ENCODE data around the gene CCDC83.
"Not testable (repeated sequence)": the region's sequence is repeated elsewhere in the genome, so short reads cannot be mapped to it uniquely, and the experiment has no call there.

CCDC83 gene

DNA sequence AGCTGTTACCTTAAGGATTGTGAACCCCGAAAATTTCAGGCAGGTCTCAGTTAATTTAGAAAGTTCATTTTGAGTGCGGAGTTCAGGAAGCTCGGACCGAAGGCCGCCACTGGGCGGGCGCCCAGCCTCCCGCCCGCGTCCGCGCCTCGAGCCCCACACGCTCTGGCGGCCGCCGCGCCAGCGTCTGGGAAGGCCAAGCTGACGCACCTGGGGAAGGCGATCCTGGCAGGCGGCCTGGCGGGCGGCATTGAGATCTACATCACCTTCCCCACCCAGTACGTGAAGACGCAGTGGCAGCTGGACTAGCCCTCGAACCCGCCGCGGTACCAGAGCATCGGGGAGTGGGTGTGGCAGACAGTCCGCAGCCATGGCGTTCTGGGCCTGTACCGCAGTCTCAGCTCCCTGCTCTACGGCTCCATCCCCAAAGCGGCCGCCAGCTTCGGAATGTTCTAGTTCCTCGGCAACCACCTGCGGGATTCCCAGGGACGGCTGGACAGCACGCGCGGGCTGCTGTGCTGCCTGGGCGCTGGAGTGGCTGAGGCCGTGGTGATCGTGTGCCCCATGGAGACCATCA, 79.5 kb downstream of the CCDC83 start:
- peak in 2 of 10 donors; percentile 64 to 75 for DNase-seq
- intact Hi-C loops (cut with DNase I), result no loop called here

DNA sequence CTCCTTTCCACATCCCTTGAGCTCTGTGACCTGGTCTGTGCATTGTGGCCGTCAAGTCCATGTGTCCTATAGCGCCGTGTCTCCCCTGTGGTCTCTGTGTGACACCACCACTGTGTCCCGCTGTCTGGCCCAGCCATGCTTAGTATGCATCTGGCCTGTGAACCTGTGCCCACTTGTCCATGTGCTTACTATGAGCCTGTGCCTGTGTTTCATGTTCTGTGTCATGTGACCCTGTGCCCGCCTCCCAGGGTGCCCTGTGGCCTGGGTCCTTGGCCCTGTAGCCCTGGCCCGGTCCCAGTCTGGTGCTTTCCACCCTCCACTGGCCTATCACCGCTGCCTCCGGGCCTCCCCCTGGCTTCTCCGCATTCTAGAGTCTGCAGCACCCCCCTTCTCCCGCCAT, 80.6 kb downstream of the CCDC83 start:
- DNase-seq, result peak in 1 of 10 donors; percentile 65
- intact Hi-C loops (cut with DNase I), result no loop called here

DNA sequence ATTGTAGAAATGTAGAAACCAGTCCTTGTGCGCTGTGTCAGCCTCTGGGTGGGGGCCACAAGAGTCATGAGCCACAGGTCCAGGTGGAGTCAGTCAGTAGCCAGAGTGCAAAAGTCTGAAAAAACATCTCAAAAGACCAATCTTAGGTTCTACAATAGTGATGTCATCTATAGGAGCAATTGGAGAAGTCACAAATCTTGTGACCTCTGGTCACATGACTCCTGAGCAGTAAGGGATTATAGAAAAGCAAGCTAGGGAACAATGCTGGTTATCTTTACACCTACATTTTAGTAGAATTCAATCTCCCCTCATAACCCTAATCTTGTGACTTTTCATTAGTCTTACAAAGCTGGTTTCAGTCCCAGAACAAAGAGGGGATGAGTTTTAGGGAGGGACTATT, 82.7 kb downstream of the CCDC83 start:
- DNase-seq, result no peak
- intact Hi-C loops (cut with DNase I), result no loop called here

DNA sequence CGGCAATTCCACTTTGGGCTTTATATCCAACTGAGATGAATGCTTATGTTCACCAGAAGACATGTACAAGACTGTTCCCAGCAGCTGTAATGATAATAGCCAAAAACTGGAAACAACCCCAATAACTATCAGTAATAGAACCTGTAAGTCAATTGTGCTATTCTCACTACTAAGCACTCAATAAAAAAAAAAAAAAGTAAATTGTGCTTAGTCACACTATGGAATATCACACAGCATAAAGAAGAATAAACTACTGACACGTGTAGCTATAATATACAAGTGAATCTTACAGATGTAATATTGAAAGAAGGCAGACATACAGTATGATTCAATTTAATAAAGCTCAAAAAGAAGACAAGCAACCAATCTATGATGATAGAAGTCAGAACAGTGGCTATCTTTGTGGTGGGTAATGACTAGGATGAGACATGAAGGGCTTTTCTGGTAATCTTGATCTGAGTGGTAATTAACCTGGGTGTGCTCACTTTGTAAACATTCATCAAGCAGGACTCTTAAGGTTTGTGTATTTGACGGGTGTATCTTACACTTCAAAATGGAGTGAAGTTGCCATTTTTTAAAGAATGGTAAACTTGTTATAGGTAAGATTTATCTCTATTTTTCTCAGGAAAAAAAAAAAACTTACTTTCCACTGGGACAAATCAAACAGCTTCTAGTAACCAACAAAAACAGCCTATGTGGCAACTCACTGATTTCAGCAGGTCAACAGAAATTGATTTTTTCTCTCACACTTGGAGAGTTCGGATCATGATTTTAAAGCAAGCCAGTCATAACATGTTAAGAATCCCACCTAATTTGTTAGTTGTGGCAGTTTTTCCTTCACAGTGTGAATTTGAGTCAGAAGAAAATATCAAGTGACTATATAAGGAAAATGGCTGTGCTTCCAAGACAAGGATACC, 84.2 kb downstream of the CCDC83 start:
- intact Hi-C loops (cut with DNase I), result loop anchor here (5.0 to 10.0 kb wide), 2 partner anchors 105 to 353 kb away; no protein-coding TSS in a partner anchor
- DNase-seq, result no peak

DNA sequence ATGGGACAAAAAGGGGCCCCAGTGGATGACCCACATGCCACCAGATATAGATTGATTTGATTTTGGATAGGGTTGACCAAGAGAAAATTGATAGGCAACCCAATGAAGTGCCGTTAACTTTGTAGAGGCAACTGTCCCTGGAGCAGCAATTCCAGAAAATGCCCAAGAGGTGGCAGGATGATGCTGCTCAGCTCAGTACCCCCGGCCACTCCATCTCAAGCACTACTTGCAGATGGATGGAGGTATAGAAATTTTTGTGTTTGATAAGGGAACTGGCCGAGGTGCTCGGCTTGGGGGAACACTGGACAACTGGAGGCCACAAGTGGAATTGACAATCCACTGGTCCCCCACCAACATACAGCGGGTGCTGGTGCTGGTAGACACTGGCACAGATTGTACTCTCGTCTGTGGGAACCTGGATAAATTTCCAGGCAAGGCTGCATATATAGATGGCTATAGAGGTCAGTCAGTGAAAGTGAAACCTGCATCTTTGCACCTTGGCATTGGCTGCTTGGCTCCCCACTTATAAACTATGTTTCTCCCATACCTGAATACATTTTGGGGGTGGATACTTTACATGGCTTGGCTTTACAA, 86.3 kb downstream of the CCDC83 start:
- peak in 8 of 10 donors; percentile 27 to 94 (median 59) for DNase-seq
- intact Hi-C loops (cut with DNase I), result loop anchor here (1.0 to 10.0 kb wide), 3 partner anchors 103 to 351 kb away; no protein-coding TSS in a partner anchor

DNA sequence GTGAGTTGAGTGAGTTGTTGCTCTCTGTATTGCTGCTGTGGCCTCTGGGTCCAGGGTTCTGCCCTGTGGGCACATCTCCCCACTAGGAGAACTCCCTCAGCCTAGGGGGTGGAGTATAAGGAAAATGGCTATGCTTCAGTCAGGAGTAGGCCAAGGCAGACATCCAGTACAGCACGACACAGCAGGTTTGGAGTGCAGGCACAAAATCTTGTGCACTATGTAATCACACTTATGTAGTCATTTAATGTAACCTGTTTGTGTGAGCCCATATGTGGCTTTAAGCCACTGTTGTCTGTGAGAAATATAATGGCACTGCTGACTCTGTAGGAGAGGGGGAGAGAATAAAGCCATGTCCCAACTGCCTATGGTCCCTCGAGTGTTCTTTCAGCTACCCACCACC, 90.1 kb downstream of the CCDC83 start:
- intact Hi-C loops (cut with DNase I), result loop anchor here (5.0 to 10.0 kb wide), 3 partner anchors 88 to 122 kb away; partner anchors contain the start of genes CCDC83 and PICALM

DNA sequence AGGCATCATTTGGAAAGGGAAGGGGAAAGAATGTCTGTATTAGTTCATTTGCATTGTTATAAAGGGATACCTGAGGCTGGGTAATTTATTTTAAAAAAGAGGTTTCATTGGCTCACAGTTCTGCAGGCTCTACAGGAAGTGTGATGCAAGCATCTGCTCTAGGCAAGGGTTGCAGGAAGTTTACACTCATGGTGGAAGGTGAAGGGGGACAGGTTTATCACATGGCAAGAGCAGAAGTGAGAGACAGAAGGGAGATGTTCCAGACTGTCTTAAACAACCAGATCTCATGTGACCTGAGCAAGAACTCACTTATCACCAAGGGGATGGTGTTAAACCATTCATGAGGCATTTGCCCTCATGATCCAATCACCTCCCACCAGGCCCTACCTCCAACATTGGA, 90.6 kb downstream of the CCDC83 start:
- no peak for DNase-seq
- intact Hi-C loops (cut with DNase I), result loop anchor here (5.0 to 10.0 kb wide), 3 partner anchors 88 to 122 kb away; partner anchors contain the start of genes CCDC83 and PICALM

More for the DNA sequence above, 90.1 kb downstream of the CCDC83 start:
- DNase-seq, result peak in 1 of 10 donors; percentile 22

DNA sequence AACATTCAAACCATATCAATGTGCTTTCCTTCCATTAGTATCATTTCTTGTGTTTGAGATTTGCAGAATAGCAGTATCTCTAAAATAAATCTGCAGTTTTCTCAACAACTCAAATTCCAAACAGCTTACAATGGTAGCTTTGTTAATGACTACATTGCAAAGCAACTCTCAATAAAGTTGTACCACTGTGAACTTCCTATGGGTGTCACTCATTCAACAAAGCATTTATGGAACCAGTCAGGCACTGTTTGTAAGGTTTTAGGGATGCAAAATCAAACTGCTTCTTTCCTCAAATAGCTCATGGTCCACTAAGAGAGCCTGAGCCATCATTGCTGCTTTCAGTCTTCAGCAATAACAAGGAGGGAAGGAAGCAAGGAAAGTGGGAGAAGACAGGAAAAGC, 91.0 kb downstream of the CCDC83 start:
- DNase-seq, result no peak

DNA sequence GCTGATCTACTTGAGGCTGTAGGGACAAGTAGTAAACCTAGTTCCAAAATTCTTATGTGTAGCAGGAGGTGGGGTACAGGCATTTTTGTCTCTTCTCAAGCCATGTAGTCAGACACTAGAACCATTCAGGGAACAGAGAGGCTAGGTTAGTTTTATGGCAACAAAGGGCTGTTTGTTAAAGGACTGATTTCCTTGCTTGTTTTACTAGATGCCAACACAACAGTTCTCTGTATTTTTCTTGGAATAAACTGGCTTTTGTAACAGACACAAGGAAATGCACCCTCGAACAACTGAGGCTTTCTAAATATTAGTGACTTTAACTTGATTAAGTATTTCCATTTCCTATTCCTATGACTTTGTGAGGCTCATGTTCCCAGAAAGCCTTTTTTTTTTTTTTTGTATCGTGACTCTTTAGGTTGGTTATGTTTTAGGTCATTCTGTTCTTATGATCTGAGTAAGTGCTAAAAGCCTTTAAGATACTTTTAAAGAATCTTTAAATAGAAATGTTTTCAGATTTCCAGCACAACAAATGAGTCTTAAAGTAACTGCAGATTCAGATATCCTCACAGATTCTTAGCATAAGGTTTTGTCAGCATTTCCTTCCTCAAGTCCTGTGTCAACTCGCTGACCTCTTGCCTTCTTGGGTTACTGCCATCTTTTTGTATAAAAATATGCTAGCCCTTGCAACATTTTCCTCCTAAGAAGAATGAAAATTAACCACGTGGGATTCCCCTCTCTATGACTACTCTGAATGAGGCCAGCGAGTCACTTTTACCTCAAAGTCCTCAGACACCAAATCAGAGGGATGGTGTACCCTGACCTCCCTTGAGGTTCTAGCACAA, 92.5 kb downstream of the CCDC83 start:
- intact Hi-C loops (cut with DNase I), result loop anchor here (5.0 to 10.0 kb wide), 3 partner anchors 90 to 120 kb away; partner anchors contain the start of genes CCDC83 and PICALM
- no peak for DNase-seq

More for the DNA sequence above, 91.0 kb downstream of the CCDC83 start:
- intact Hi-C loops (cut with DNase I), result loop anchor here (5.0 to 10.0 kb wide), 3 partner anchors 89 to 121 kb away; partner anchors contain the start of genes CCDC83 and PICALM

DNA sequence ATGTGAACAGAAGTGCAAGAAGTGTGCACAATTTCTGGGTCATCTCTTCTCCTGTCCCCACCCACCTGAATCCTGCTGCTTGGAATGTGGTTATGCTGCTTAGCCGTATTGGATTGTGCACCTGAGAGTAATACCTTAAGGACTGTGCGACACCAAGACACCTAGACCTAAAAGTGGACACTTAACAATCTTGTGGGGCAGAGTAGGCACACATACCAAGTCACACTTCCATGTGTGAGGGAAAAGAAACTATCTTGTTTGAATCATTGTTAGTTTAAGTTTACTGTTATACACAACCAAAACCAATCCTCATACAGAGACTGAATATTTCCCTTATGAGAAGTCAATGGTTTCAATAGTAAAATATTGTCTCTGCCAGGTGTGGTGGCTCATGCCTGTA, 93.7 kb downstream of the CCDC83 start:
- intact Hi-C loops (cut with DNase I), result loop anchor here (5.0 to 10.0 kb wide), 3 partner anchors 92 to 118 kb away; partner anchors contain the start of genes CCDC83 and PICALM
- no peak for DNase-seq

DNA sequence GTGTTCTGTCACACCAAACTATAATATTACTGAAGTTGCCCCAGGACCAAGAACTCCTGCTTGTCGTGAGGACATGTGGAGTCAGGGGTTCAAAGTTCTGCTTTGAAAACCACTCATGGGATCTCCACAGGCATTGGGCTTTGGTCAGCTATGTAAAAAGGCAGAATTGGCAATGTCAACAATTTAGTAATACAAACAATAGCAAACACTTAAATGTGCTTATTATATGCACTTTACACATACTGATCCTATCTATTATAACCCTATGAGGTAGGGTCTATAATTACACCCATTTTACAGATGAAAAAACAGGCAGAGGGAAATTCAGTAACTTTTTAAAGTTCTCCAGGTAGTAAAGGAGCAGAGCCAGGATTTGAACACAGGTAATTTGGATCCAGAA, 94.6 kb downstream of the CCDC83 start:
- DNase-seq, result no peak
- intact Hi-C loops (cut with DNase I), result loop anchor here (5.0 to 10.0 kb wide), 3 partner anchors 92 to 118 kb away; partner anchors contain the start of genes CCDC83 and PICALM

DNA sequence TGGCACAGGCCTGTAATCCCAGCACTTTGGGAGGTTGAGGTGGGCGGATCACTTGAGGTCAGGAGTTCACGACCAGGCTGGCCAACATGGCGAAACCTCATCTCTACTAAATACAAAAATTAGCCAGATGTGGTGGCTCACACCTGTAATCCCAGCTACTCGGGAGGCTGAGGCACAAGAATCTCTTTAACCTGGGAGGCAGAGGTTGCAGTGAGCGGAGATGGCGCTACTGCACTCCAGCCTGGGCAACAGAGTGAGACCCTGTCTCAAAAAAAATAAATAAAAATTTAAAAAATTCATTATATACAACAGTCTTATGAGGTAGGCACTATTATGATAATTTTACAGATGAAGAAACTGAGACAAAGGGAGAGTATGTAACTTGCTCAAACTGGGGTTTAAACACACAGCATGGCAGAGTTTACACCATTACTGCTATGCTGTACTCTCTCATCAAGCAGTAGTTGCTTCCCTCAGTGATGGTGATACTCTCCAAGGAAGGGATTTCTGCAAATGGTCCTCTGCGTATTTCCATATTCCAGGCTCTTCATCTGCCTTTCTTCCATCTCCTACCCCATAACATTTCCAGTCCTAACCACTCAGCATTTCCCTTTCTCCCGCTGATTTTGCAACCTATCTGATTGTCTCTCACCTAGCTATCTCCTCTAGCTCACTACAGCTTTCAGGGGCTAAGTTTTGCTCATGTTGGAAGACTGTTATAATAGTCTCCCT, 95.3 kb downstream of the CCDC83 start:
- intact Hi-C loops (cut with DNase I), result no loop called here
- DNase-seq, result peak in 1 of 10 donors; percentile 16

DNA sequence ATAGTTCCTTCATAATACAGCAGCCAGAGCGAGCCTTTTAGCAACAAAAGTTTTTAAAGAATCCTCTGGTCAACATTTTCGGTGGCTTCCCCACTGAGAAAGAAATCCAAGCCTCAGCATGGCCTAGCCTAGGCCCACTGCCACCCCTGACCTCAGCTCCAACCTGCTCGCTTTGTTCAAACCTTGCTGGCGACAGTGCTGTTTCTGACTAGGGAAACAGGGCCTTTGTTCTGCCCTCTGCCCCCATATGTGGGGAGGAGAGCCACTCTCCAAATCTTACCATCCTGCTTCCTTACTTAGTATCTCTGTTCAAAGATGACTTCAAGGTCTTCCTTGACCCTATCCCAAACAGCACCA, 95.8 kb downstream of the CCDC83 start:
- DNase-seq, result peak in 1 of 10 donors; percentile 22
- intact Hi-C loops (cut with DNase I), result no loop called here

DNA sequence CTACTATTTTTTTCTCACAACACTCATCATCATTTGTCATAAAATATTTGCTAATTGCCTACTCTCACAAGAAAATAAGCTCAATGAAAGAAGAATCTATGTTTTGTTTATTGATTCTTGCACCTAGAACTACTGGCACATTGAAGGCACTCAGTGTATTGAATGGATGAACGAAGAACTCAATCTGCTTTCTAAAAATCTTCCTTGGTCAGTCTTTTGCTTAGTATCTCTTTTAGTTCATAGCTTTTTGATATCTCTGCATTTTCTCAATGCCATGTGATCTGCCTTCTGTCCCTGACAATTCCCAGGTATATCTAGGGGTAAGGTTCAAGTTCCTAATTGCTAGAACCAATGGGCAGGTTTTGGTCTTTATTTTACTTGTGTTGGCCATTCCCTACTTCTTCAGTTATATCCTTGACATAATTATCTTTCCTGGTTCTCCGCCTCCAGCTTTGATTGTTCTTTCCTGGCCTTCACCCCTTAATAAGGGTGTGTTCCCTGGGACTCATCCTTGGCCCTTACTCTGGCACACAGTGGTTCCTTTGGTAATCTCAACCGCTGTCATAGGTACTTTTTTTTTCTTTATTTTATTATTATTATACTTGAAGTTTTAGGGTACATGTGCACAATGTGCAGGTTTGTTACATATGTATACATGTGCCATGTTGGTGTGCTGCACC, 96.4 kb downstream of the CCDC83 start:
- intact Hi-C loops (cut with DNase I), result no loop called here
- DNase-seq, result no peak

DNA sequence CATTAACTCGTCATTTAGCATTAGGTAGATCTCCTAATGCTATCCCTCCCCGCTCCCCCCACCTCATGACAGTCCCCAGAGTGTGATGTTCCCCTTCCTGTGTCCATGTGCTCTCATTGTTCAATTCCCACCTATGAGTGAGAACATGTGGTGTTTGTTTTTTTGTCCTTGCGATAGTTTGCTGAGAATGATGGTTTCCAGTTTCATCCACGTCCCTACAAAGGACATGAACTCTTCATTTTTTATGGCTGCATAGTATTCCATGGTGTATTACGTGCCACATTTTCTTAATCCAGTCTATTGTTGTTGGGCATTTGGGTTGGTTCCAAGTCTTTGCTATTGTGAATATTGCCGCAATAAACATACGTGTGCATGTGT, 96.9 kb downstream of the CCDC83 start:
- DNase-seq; intact Hi-C loops (cut with DNase I): not testable (repeated sequence)

DNA sequence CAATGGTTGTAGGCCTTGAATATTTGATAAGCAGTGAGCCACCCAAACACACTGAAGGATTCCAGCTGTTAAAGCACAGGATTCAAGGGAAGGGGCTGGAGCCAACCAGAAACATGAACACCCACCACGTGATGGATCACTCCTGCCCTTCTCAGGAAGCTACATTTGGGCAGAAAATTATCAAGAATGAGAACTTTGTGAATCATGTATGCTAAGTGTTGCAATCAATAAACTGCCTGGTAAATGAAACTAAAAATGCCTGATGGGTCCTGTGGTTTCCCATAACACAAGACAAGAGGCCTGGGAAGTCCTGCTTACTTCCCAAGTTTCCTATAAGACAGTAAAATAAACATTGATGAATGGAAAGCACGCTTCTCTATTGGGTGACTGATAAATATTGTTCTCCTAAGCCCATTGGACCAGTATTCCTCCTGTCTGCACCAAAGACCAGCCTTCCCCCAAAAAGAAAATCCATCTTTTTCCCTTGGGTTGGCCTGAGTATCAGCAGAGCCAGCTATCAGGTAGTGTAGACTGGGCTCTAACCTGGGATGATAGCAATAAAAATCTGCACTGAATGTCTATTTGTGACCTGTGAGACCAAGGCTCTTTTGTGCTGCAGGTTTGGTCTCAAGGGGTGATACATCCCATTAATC, 98.4 kb downstream of the CCDC83 start:
- intact Hi-C loops (cut with DNase I), result no loop called here
- DNase-seq, result no peak

DNA sequence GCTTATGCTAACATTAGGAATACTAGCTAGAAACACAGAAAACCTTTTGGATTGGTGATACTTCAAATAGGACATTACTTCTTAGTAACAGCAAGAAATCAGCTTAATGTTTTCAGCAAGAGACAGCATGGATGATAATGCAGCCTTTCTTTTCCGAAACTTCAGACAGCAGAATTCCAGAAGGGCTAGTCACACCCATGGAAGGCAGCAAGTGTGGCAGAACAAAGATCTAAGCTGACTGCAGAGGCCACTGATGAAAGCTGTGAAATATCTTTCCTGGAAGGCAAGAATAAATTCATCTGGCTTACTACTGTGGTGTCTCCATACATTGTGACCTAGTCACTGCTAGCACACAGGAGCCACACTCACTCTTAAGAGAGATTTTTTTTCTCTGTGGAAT, 100.3 kb downstream of the CCDC83 start:
- intact Hi-C loops (cut with DNase I), result no loop called here
- no peak for DNase-seq

DNA sequence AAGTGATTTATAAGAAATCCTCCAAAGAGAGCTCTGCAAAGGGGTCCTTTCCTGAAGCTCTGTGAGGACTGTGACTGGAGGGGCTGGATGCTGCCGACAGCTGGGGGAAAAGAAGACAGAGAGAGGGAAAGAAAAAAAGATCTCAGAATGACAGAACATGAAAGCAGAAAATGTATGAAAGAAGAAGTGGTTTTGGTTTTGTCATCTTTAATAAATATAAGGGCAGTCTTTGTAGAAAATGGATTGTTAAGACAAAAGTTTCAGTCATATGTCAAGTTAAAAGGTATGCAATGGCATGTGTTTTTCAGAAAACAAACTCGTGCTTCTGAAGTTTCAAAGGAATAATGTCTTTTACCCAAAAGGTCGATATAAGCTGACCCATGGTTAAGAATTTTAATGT, 105.5 kb downstream of the CCDC83 start:
- no peak for DNase-seq
- intact Hi-C loops (cut with DNase I), result no loop called here
